Spleen (tissue), 11 donors: ENCODE results near the gene TBL3. TPM values are rescaled to one million over a fixed set of nuclear protein-coding genes. Genes with fewer than 3 reads are reported as not detected.
"Not testable (repeated sequence)": the region's sequence is repeated elsewhere in the genome, so short reads cannot be mapped to it uniquely, and the experiment has no call there.

Experiments used
- DNase-seq: peaks from one replicate; pipeline ENCODE4 v3.0.0-alpha.2; 2020
- H3K27ac ChIP-seq, 8 donors: fragments of 200-600 bp; sonication (generic) in 7 of 8; 1 replicate in 4 of 8; 2 replicates in 4 of 8; pipeline versions ENCODE4 v1.5.0 to v1.8.0; 2016 to 2021; ENCODE audit warnings: inconsistent platforms in 4 of 8, mild to moderate bottlenecking in 4 of 8, moderate library complexity in 1 of 8
- H3K27me3 ChIP-seq, 7 donors: fragments of 200-600 bp; sonication (generic) in 6 of 7; replicated peaks in 1 of 7; 1 replicate in 4 of 7; 2 replicates in 3 of 7; pipeline versions ENCODE4 v1.5.0 to v1.8.0; 2016 to 2021; ENCODE audit warnings: inconsistent platforms in 3 of 7, mild to moderate bottlenecking in 1 of 7
- H3K36me3 ChIP-seq, 6 donors: fragments of 200-600 bp; sonication (generic) in 5 of 6; 1 replicate in 4 of 6; 2 replicates in 2 of 6; pipeline versions ENCODE4 v1.5.0 to v1.8.0; 2016 to 2021; ENCODE audit warnings: inconsistent platforms in 2 of 6
- H3K4me1 ChIP-seq, 6 donors: fragments of 200-600 bp; sonication (generic) in 5 of 6; 1 replicate in 3 of 6; 2 replicates in 3 of 6; pipeline versions ENCODE4 v1.5.0 to v1.8.0; 2016 to 2021; ENCODE audit warnings: inconsistent platforms in 3 of 6
- H3K4me3 ChIP-seq, 8 donors: fragments of 200-600 bp; sonication (generic) in 7 of 8; 1 replicate in 4 of 8; 2 replicates in 4 of 8; pipeline versions ENCODE4 v1.5.0 to v1.8.0; 2016 to 2021; ENCODE audit warnings: inconsistent platforms in 4 of 8, mild to moderate bottlenecking in 4 of 8, moderate library complexity in 2 of 8
- H3K9me3 ChIP-seq, 8 donors: fragments of 200-600 bp; sonication (generic) in 7 of 8; 1 replicate in 4 of 8; 2 replicates in 4 of 8; pipeline versions ENCODE4 v1.5.0 to v1.8.0; 2016 to 2021; ENCODE audit warnings: inconsistent platforms in 4 of 8
- POLR2A ChIP-seq, 3 donors: fragments of 450-650 bp; IDR thresholded peaks; one replicate each; pipeline ENCODE4 v1.5.1; 2017; ENCODE audit warnings: antibody characterized with exemption in 3 of 3, mild to moderate bottlenecking in 1 of 3
- POLR2AphosphoS5 ChIP-seq, 3 donors: sonication (generic); formaldehyde crosslinking; IDR thresholded peaks; one replicate each; pipeline ENCODE4 v1.5.1; 2017; ENCODE audit warnings: antibody characterized with exemption in 3 of 3
- WGBS, 5 donors: extraction: QIAGEN DNeasy Blood & Tissue Kit in 3 of 5; methylation state at CpG; one replicate each; pipeline versions ENCODE4 v1.1.5 to v1.1.7; 2013 to 2018; 5-methylcytosine and 5-hydroxymethylcytosine counted together
- intact Hi-C: fragments of 100-400 bp; cut with DNase I; formaldehyde crosslinking; loops from one replicate; pipeline ENCODE4 v1.15.0; 2023; ENCODE audit warnings: low total_unique reads
- polyA plus RNA-seq, 3 donors: library from polyadenylated mRNA; stranded (reverse); fragments of 200-250 nt; gene quantifications; one replicate each; pipeline ENCODE4 v1.2.1, GENCODE V29; 2013
- total RNA-seq, 7 donors: library from RNA; depleted of rRNA in 3 of 7; stranded (reverse); fragments of >200 nt in 3 of 7; fragmentation: NEBNext Ultra II Directional in 4 of 7; extraction: Animal tissue kit (Norgen Biotek cat#: 25700) in 4 of 7; gene quantifications; one replicate each; pipeline versions ENCODE4 v1.1.0 to v1.2.1, GENCODE V29; 2016 to 2021
- TF ChIP-seq, protein P1 (sequence below), 11 experiments: fragments of 200-600 bp in 7 of 11; fragments of 450-650 bp in 4 of 11; sonication (generic) in 4 of 11; IDR thresholded peaks in 8 of 11; conservative IDR thresholded peaks in 3 of 11; 1 replicate in 7 of 11; 2 replicates in 4 of 11; pipeline versions ENCODE4 v1.4.0 to v1.8.0; 2016 to 2021; ENCODE audit warnings: antibody characterized with exemption in 11 of 11, inconsistent platforms in 4 of 11, mild to moderate bottlenecking in 1 of 11
- donor health status: healthy with polysubstance abuse.
- donor health status: DM: no; HTN: no; CAD: no; lungs with moderate emphysema.
- donor health status: DM: no; HTN: no; CAD: no.
- donor health status: Bipolar disorder and iron deficiency.
- donor health status: healthy.
- donor health status: DM: no; HTN: no; CAD: no.
- donor health status: DM: yes; HTN: yes; CAD: no.

The TBL3 gene
- total and polyA plus RNA-seq, 10 donors = 20.6 to 54.2 (median 29.3) TPM

- H3K27ac ChIP-seq = peak overlapping the region in 4 of 8 donors; percentile 98 to 99 (median 99)
- TF ChIP-seq POLR2AphosphoS5 (IDR thresholded peaks at IDR 0.05) = peak in 2 of 3 donors; percentile 47 to 75
Measured at GRCh38 chr16:1962161-1963153, 9.4 kb upstream of the TBL3 start.

DNA sequence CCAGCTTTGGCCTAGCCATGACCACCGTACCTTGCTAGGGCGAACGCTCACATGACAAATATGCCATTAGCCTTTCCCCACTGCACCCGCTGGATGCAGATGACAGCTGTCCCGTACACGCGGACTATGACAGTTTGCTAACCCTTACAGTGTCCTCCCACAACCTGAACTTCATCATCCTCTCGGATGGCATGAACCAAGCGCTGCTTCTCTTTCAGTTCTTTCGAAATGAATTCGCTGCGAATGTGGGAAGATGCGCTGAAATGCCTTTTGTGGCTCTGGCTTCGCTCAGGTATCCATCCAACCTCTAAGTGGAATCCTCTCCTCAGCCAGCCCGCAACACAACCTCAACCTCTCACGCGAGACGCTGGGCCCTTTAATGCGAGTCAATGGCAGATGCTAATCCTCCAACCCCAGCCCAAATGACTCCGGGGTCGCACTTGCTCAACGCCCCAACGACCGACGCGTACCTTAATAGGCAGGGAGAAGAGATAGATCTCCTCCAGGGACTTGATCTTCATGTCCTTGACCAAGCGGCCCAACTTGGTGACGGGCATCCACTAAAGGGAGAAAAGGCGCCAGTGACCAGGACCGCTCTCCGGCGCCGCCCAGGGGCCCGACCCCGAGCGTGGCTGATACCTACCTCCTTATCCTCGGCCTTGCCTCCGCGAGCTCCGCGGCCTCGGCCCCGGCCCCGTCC is 7.9 kb upstream of the TBL3 start:
- peaks cover 28 to 74% (median 62%) of the 10 kb centered on the region in 6 donors for H3K4me1 ChIP-seq
- H3K27me3 ChIP-seq = no peaks in the 10 kb centered on the region
- peak overlapping the region; percentile 66 to 94 (median 81) for H3K4me3 ChIP-seq
- peaks cover 0 to 40% (median 26%) of the 10 kb centered on the region in 6 donors for H3K36me3 ChIP-seq
- DNase-seq = no peak
- WGBS, 5 donors = 7 to 12% (median 8%) methylated on average over 29 to 44 of the region's 44 CpGs
- H3K27ac ChIP-seq = peak overlapping the region; percentile 80 to 99 (median 98)
- TF ChIP-seq POLR2A (IDR thresholded peaks at IDR 0.05) (no peak), POLR2AphosphoS5 (IDR thresholded peaks at IDR 0.05) (peak in 1 of 3 donors; percentile 14)
- TF ChIP-seq, protein P1, sequence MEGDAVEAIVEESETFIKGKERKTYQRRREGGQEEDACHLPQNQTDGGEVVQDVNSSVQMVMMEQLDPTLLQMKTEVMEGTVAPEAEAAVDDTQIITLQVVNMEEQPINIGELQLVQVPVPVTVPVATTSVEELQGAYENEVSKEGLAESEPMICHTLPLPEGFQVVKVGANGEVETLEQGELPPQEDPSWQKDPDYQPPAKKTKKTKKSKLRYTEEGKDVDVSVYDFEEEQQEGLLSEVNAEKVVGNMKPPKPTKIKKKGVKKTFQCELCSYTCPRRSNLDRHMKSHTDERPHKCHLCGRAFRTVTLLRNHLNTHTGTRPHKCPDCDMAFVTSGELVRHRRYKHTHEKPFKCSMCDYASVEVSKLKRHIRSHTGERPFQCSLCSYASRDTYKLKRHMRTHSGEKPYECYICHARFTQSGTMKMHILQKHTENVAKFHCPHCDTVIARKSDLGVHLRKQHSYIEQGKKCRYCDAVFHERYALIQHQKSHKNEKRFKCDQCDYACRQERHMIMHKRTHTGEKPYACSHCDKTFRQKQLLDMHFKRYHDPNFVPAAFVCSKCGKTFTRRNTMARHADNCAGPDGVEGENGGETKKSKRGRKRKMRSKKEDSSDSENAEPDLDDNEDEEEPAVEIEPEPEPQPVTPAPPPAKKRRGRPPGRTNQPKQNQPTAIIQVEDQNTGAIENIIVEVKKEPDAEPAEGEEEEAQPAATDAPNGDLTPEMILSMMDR (IDR thresholded peaks at IDR 0.05 in 8 of 11, conservative IDR thresholded peaks at IDR 0.05 in 3 of 11) = peak in 1 of 11 experiments; percentile 27
- H3K9me3 ChIP-seq = no peaks in the 10 kb centered on the region
- intact Hi-C loops = no loop called here

More at GRCh38 chr16:1962161-1963153, 9.4 kb upstream of the TBL3 start:
- H3K4me3 ChIP-seq = peak overlapping the region in 4 of 8 donors; percentile 74 to 94 (median 89)
- peaks cover 28 to 79% (median 67%) of the 10 kb centered on the region in 6 donors for H3K4me1 ChIP-seq
- H3K27me3 ChIP-seq, DNase-seq, intact Hi-C loops, H3K9me3 ChIP-seq: not testable (repeated sequence)
- H3K36me3 ChIP-seq = peaks cover 0 to 40% (median 26%) of the 10 kb centered on the region in 6 donors
- 72 to 87% (median 82%) methylated on average over 17 to 37 of the region's 37 CpGs for WGBS, 5 donors

DNA sequence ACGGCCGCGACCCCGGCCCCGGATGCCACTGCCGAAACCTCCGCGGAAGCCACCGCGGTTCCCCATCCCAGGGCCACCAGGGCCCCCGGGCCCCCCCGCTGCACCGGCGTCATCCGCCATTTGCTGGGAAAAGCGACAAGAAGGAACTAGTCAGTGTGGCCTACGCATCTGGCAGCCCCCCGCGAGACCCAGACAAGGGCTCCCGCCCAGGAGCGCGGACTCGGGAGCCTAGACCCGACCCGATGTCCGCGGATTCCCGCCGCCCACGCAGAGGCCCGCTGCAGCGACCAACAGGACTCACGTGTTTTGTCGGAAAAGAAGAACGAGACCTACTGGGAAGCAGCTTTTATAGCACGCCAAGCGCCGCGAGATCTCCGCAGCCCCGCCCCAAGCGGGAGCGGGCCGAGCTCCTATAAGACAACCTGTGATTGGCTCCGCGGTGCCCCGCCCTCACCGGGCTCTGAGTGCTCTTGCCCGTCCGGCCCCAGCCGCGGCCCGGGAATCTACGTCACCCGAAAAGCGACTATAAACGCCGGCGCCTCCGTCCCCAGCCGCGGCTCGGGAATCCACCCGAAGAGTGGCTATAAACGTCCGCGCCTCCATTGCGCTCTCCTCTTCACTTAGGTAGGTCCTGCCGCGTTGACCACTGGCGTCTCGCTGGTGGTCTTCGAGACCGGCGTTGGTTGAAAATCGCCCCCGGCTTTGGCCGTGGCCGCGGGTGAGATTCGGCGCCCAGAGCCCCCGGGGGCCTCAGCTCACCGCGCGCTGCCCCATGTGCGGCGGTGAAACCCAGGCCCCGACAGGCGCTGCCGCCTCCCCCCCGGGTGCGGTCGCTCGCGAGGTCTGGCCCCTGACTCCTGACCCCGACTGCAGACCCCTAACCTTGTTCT is 7.1 kb upstream of the TBL3 start, which contains the start of gene RPS2:
RPS2 (minus strand) TSS at position 321 of the 890 bp plus-strand sequence; CDS start at position 120, 201 bp downstream.
- Histone ChIP-seq H3K9me3 (no peaks in the 10 kb centered on the region), H3K27ac (peak within 1 kb of the TSS; percentile 80 to 99 (median 98)), H3K4me1 (peaks cover 28 to 66% (median 58%) of the 10 kb centered on the region in 6 donors), H3K4me3 (peak within 1 kb of the TSS; percentile 66 to 94 (median 81)), H3K27me3 (no peaks in the 10 kb centered on the region), H3K36me3 (peaks cover 0 to 40% (median 26%) of the 10 kb centered on the region in 6 donors)
- DNase-seq = peak; percentile 99
- 0 to 1% (median 0%) methylated on average over 42 to 97 of the region's 97 CpGs for WGBS, 5 donors
- intact Hi-C loops = no loop called here
- TF ChIP-seq POLR2A (IDR thresholded peaks at IDR 0.05) (peak; percentile 85 to 92 (median 91)), POLR2AphosphoS5 (IDR thresholded peaks at IDR 0.05) (peak; percentile 99 to 100 (median 100))
- TF ChIP-seq, protein P1 (IDR thresholded peaks at IDR 0.05 in 8 of 11, conservative IDR thresholded peaks at IDR 0.05 in 3 of 11) = peak in 6 of 11 experiments; percentile 5 to 54 (median 38)
